K562 (cell line): ENCODE data around the gene SMCO4. TPM values are rescaled to one million over a fixed set of nuclear protein-coding genes. Genes with fewer than 3 reads are reported as not detected.
"Not testable (repeated sequence)": the region's sequence is repeated elsewhere in the genome, so short reads cannot be mapped to it uniquely, and the experiment has no call there.

Experiments used
- ATAC-seq: fragments of 200-7000 bp; cut with Tn5 transposase; 3 replicates; pipeline ENCODE4 v1.9.1; 2020; ENCODE audit warnings: moderate library complexity
- BruUV-seq: library from RNA; stranded (reverse); fragments of 400-500 nt; replicated peaks from 2 replicates; lab custom pipeline; 2021; lab: Mats Ljungman, UMichigan
- CTCF ChIA-PET: fragments of 300-600 bp; formaldehyde crosslinking; extraction: SDS; loops from one replicate; lab custom pipeline; 2021; ENCODE audit warnings: low intra/inter-chr PET ratio; lab: Yijun Ruan, JAX
- POLR2A ChIA-PET: fragments of 300-600, 350-650 bp; sonication (Branson Sonifier 250); formaldehyde crosslinking; extraction: SDS; loops from one replicate; lab custom pipeline; 2021; ENCODE audit warnings: antibody characterized with exemption, inconsistent platforms; lab: Yijun Ruan, JAX
- DNase-seq, 4 experiments: peaks; one replicate each; pipeline versions ENCODE4 v3.0.0 to v3.0.0-alpha.2; 2011 to 2018; ENCODE audit warnings: low spot score in 3 of 4, mixed read lengths in 3 of 4; ENCODE audit errors: extremely low read depth in 1 of 4
- FAIRE-seq: peaks from 2 replicates; lab custom pipeline; 2011; peaks lifted over from hg19 to GRCh38; lab: Jason Lieb, UNC
- H2AFZ ChIP-seq: 2 replicates; pipeline ENCODE4 v1.6.0; 2011; ENCODE audit warnings: low read depth, low read length, control low read depth, inconsistent platforms
- H3K27ac ChIP-seq: fragments of 200-600 bp; 3 replicates; pipeline ENCODE4 v1.8.0; 2011; ENCODE audit warnings: low read depth, mild to moderate bottlenecking, control low read depth, inconsistent platforms, low read length, moderate library complexity, mixed read lengths; ENCODE audit errors: extremely low read depth
- H3K27me3 ChIP-seq, 2 experiments: fragments of 300-600 bp in 1 of 2; 2 replicates in 1 of 2; 3 replicates in 1 of 2; pipeline versions ENCODE4 v1.6.0 to v1.8.0; 2011; ENCODE audit warnings: inconsistent platforms in 2 of 2, low read length in 2 of 2, mild to moderate bottlenecking in 1 of 2, mixed read lengths in 1 of 2, moderate library complexity in 1 of 2; ENCODE audit not compliant: control insufficient read depth in 2 of 2, insufficient read depth in 2 of 2
- H3K36me3 ChIP-seq: fragments of 300-600 bp; 3 replicates; pipeline ENCODE4 v1.8.0; 2011; ENCODE audit warnings: mild to moderate bottlenecking, low read length, inconsistent platforms; ENCODE audit not compliant: control insufficient read depth, insufficient read depth
- H3K4me1 ChIP-seq, 2 experiments: fragments of 200-600 bp in 1 of 2; replicated peaks in 1 of 2; 2 replicates in 1 of 2; 3 replicates in 1 of 2; pipeline versions ENCODE4 v1.5.1 to v1.8.0; 2011; ENCODE audit warnings: inconsistent platforms in 2 of 2, low read length in 2 of 2, mild to moderate bottlenecking in 1 of 2, mixed read lengths in 1 of 2, moderate library complexity in 1 of 2; ENCODE audit not compliant: control insufficient read depth in 2 of 2, insufficient read depth in 2 of 2
- H3K4me2 ChIP-seq: 2 replicates; pipeline ENCODE4 v1.6.1; 2011; ENCODE audit warnings: low read length, control low read depth, inconsistent platforms, mixed read lengths; ENCODE audit not compliant: insufficient read depth
- H3K4me3 ChIP-seq: fragments of 200-600 bp; sonication (generic), shearing (Covaris generic); 2 replicates; pipeline ENCODE4 v1.5.1; 2016; ENCODE audit warnings: control low read depth, inconsistent platforms
- H3K79me2 ChIP-seq: fragments of 200-600 bp; 3 replicates; pipeline ENCODE4 v1.8.0; 2011; ENCODE audit warnings: low read length, inconsistent platforms; ENCODE audit not compliant: control insufficient read depth, insufficient read depth
- H3K9ac ChIP-seq, 2 experiments: 2 replicates each; pipeline versions ENCODE4 v1.6.0 to v1.6.1; 2011; ENCODE audit warnings: low read depth in 2 of 2, low read length in 2 of 2, control low read depth in 1 of 2, inconsistent platforms in 1 of 2, mild to moderate bottlenecking in 1 of 2, mixed read lengths in 1 of 2; ENCODE audit not compliant: insufficient read depth in 1 of 2
- H3K9me1 ChIP-seq: one replicate; pipeline ENCODE4 v1.6.0; 2011; ENCODE audit warnings: inconsistent platforms, mild to moderate bottlenecking, low read length, moderate library complexity; ENCODE audit not compliant: control insufficient read depth, insufficient read depth
- H3K9me3 ChIP-seq: replicated peaks from 2 replicates; pipeline ENCODE4 v1.5.1; 2011; ENCODE audit warnings: low read depth, low read length, inconsistent platforms; ENCODE audit not compliant: control insufficient read depth, insufficient read depth
- H4K20me1 ChIP-seq: replicated peaks from 2 replicates; pipeline ENCODE4 v1.6.1; 2011; ENCODE audit warnings: low read length, inconsistent platforms, mixed read lengths; ENCODE audit not compliant: control insufficient read depth, insufficient read depth
- ELF4 ChIP-seq: fragments of 450-650 bp; formaldehyde crosslinking; IDR thresholded peaks from 2 replicates; pipeline ENCODE4 v1.4.0; 2022; ENCODE audit warnings: missing genetic modification characterization
- MAFF ChIP-seq: IDR thresholded peaks from 2 replicates; pipeline ENCODE4 v1.6.1; 2012; ENCODE audit warnings: low read length, improper control_type of control experiment
- MCM7 ChIP-seq, 2 experiments: fragments of 450-650 bp; IDR thresholded peaks; 2 replicates each; pipeline ENCODE4 v1.6.1; 2016 to 2018
- SMAD3 ChIP-seq: fragments of 450-650 bp; formaldehyde crosslinking; conservative IDR thresholded peaks from 2 replicates; pipeline ENCODE4 v1.4.0; 2020; ENCODE audit warnings: mild to moderate bottlenecking
- ZNF766 ChIP-seq: fragments of 200-800 bp; sonication (Bioruptor generic); conservative IDR thresholded peaks from 2 replicates; pipeline ENCODE4 v1.6.1; 2016; ENCODE audit warnings: missing genetic modification characterization, missing compliant biosample characterization
- WGBS: fragments of 100-300 bp; shearing (Covaris generic); methylation state at CpG from one replicate; pipeline ENCODE4 v1.1.6; 2016; ENCODE audit warnings: low coverage, mixed read lengths; ENCODE audit not compliant: insufficient coverage; ENCODE audit errors: missing lambda C conversion rate; 5-methylcytosine and 5-hydroxymethylcytosine counted together
- in situ Hi-C: fragments of 300-500 bp; cut with MboI; formaldehyde crosslinking; loops from 4 replicates; pipeline ENCODE4 v1.15.0; 2018; ENCODE audit warnings: inconsistent platforms, mixed read lengths
- intact Hi-C: fragments of 100-400 bp; cut with micrococcal nuclease; formaldehyde crosslinking; loops from 2 replicates; pipeline ENCODE4 v1.14.2; 2022
- polyA plus RNA-seq, 8 experiments: library from polyadenylated mRNA; depleted of rRNA in 4 of 8; stranded (reverse) in 5 of 8; unstranded in 3 of 8; fragments of >200 nt; fragmentation: Nextera tagmentation in 2 of 8; fragmentation: Illumina TruSeq in 1 of 8; extraction: Ambion mirVana in 2 of 8; extraction: Trizol in 1 of 8; gene quantifications; 2 replicates each; pipeline versions ENCODE4 v1.2.1 to v1.2.3, GENCODE V29; 2011 to 2014; ENCODE audit warnings: inconsistent platforms in 1 of 8, missing spikeins in 1 of 8
- total RNA-seq, 7 experiments: library from RNA; depleted of rRNA in 6 of 7; stranded (reverse); fragments of >200 nt in 6 of 7; fragmentation: Illumina TruSeq in 2 of 7; extraction: Trizol in 2 of 7; gene quantifications; 2 replicates each; pipeline versions ENCODE4 v1.2.1 to v1.2.3, GENCODE V29; 2011 to 2021; ENCODE audit warnings: low replicate concordance in 1 of 7
- TF ChIP-seq, protein P1 (sequence below): fragments of 450-650 bp; IDR thresholded peaks from 2 replicates; pipeline ENCODE4 v1.6.1; 2016
- TF ChIP-seq, protein P2 (sequence below): fragments of 150-350 bp; conservative IDR thresholded peaks from 2 replicates; pipeline ENCODE4 v1.6.1; 2014; ENCODE audit warnings: low read length
- TF ChIP-seq, protein P3 (sequence below): fragments of 450-650 bp; formaldehyde crosslinking; IDR thresholded peaks from 2 replicates; pipeline ENCODE4 v1.4.0; 2020; ENCODE audit warnings: mild to moderate bottlenecking
- TF ChIP-seq, protein P4 (sequence below): sonication (generic); formaldehyde crosslinking; IDR thresholded peaks from 2 replicates; pipeline ENCODE4 v1.8.1; 2023; ENCODE audit warnings: mild to moderate bottlenecking, missing genetic modification reagents

Gene SMCO4
- total and polyA plus RNA-seq, 9 of the 15 experiments (the other 6 are each of a cell fraction or from before 2014, with no cell fraction given) = 1.8 to 27.8 (median 15.3) TPM

DNA sequence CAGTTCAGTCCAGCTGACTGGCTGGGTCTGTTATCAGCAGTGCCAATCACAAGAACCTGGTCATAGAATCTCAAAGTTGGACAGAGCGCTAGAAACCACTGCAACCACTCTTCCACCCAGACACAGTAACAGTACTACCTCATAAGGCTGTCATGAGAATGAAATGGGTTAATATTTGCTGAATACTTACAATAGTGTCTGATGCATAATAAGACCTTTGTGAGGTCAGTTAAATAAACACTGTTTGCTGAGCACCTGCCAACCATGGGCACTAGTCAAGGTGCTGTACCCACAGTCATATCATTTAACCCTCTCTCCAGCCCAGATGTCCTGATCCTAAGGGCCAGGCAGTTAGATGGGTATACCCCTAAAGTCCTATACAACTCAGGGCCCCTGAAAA, 44.2 kb upstream of the SMCO4 start:
- H3K4me3 ChIP-seq, H3K9ac ChIP-seq, CTCF ChIA-PET, H2AFZ ChIP-seq, H4K20me1 ChIP-seq, DNase-seq, BruUV-seq, H3K79me2 ChIP-seq, intact Hi-C loops, H3K9me3 ChIP-seq, in situ Hi-C loops, H3K9me1 ChIP-seq, H3K27ac ChIP-seq: not testable (repeated sequence)
- POLR2A ChIA-PET = interaction anchor here (1.0 kb wide), 1 partner anchor 18 kb away, joined by 4 read pairs; no protein-coding TSS in a partner anchor
- H3K4me1 ChIP-seq = peaks cover 0 to 22% of the 10 kb centered on the region in 2 experiments; a peak in 3 of 5 replicates
- FAIRE-seq (peak; percentile 55), ATAC-seq (peak; percentile 17)
- 6% methylated on average over 1 of the region's 1 CpG for WGBS
- TF ChIP-seq ZNF766 = 0 out of 2 replicates have a peak, but pooled peaks have one; percentile 7
- TF ChIP-seq, protein P1, sequence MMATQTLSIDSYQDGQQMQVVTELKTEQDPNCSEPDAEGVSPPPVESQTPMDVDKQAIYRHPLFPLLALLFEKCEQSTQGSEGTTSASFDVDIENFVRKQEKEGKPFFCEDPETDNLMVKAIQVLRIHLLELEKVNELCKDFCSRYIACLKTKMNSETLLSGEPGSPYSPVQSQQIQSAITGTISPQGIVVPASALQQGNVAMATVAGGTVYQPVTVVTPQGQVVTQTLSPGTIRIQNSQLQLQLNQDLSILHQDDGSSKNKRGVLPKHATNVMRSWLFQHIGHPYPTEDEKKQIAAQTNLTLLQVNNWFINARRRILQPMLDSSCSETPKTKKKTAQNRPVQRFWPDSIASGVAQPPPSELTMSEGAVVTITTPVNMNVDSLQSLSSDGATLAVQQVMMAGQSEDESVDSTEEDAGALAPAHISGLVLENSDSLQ = peak; percentile 10; the same call in 1 of the 2 replicates
- TF ChIP-seq, all 486 proteins: peak for 2; not testable (repeated sequence) for 484
- not testable (repeated sequence) for H3K27me3 ChIP-seq, H3K36me3 ChIP-seq, H3K4me2 ChIP-seq

DNA sequence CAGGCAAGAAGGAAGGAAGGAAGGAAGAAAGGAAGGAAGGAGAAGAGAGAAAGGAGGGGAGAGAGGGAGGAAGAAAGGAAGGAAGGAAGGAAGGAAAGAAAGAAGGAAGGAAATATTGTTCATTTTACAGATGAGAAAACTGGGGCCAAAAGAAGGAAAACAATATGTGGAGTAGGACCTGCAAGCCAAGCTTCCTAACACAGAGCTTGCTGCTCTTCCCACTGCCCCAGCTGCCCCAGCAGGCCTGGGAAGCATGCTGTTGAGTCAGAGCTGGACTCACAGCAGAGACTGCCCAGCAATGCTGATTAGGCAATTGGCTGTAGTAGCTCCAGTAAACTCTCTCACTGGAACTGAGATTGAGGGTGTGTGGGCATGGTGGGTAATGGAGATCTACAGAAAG, 42.6 kb upstream of the SMCO4 start:
- Histone ChIP-seq H3K4me1 (peaks cover 0 to 22% of the 10 kb centered on the region in 2 experiments; a peak in 3 of 5 replicates), H2AFZ (no peak overlapping the region), H3K79me2 (no peaks in the 10 kb centered on the region), H3K27me3 (0 out of 5 replicates have a peak, but pooled peaks cover 0 to 4% of the 10 kb centered on the region in 2 experiments), H4K20me1 (no peaks in the 10 kb centered on the region), H3K9ac (no peak overlapping the region), H3K36me3 (no peaks in the 10 kb centered on the region), H3K9me1 (no peaks in the 10 kb centered on the region), H3K4me2 (no peak overlapping the region), H3K9me3 (no peaks in the 10 kb centered on the region), H3K27ac (no peak overlapping the region), H3K4me3 (no peak overlapping the region)
- ChIA-PET CTCF (no interaction called here), POLR2A (interaction anchor here (0.7 kb wide), 1 partner anchor 279 kb away, joined by 3 read pairs; no protein-coding TSS in a partner anchor)
- BruUV-seq = no TSS peak
- DNase-seq (peak in 2 of 4 experiments; percentile 10 to 13), FAIRE-seq (no peak), ATAC-seq (peak; percentile 42; the same call in 2 of the 3 replicates)
- intact Hi-C loops = no loop called here
- in situ Hi-C loops = no loop called here
- TF ChIP-seq SMAD3 (CRISPR knock-in tag) = no peak
- TF ChIP-seq, protein P2, sequence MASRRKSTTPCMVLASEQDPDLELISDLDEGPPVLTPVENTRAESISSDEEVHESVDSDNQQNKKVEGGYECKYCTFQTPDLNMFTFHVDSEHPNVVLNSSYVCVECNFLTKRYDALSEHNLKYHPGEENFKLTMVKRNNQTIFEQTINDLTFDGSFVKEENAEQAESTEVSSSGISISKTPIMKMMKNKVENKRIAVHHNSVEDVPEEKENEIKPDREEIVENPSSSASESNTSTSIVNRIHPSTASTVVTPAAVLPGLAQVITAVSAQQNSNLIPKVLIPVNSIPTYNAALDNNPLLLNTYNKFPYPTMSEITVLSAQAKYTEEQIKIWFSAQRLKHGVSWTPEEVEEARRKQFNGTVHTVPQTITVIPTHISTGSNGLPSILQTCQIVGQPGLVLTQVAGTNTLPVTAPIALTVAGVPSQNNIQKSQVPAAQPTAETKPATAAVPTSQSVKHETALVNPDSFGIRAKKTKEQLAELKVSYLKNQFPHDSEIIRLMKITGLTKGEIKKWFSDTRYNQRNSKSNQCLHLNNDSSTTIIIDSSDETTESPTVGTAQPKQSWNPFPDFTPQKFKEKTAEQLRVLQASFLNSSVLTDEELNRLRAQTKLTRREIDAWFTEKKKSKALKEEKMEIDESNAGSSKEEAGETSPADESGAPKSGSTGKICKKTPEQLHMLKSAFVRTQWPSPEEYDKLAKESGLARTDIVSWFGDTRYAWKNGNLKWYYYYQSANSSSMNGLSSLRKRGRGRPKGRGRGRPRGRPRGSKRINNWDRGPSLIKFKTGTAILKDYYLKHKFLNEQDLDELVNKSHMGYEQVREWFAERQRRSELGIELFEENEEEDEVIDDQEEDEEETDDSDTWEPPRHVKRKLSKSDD = no peak
- no peak for TF ChIP-seq MCM7 (IDR thresholded peaks at IDR 0.05)
- TF ChIP-seq, protein P3, sequence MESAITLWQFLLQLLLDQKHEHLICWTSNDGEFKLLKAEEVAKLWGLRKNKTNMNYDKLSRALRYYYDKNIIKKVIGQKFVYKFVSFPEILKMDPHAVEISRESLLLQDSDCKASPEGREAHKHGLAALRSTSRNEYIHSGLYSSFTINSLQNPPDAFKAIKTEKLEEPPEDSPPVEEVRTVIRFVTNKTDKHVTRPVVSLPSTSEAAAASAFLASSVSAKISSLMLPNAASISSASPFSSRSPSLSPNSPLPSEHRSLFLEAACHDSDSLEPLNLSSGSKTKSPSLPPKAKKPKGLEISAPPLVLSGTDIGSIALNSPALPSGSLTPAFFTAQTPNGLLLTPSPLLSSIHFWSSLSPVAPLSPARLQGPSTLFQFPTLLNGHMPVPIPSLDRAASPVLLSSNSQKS (CRISPR knock-in tag) = no peak
- TF ChIP-seq, protein P4, sequence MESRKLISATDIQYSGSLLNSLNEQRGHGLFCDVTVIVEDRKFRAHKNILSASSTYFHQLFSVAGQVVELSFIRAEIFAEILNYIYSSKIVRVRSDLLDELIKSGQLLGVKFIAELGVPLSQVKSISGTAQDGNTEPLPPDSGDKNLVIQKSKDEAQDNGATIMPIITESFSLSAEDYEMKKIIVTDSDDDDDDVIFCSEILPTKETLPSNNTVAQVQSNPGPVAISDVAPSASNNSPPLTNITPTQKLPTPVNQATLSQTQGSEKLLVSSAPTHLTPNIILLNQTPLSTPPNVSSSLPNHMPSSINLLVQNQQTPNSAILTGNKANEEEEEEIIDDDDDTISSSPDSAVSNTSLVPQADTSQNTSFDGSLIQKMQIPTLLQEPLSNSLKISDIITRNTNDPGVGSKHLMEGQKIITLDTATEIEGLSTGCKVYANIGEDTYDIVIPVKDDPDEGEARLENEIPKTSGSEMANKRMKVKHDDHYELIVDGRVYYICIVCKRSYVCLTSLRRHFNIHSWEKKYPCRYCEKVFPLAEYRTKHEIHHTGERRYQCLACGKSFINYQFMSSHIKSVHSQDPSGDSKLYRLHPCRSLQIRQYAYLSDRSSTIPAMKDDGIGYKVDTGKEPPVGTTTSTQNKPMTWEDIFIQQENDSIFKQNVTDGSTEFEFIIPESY = no peak
- TF ChIP-seq ELF4 (CRISPR knock-in tag) = no peak
- TF ChIP-seq MAFF = peak; percentile 24; the same call in 1 of the 2 replicates
